ENCODE data around the gene FNDC3B.

DNA sequence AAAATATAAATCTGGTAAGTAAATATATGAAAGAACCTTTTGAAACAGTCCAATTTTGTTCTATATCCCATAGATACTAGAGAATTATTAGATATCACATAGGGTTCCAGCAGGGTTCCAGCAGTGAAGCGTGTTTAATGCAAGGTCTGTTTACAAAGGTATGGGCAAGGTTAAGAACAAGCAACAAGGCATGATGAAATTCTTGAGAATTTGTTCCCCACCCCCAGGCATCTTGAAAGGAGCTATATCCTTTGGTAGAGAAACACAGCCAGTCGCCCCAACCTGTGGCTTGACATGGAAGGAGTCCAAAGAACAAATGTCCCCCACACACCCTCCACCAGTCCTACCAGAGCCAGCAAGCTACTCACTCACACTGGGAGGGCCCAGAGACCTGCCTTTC is 18.6 kb upstream of the FNDC3B start:
- no peak for TF ChIP-seq POLR2AphosphoS5 (IDR thresholded peaks at IDR 0.05; ENCODE audit: low read depth, low read length)
- TF ChIP-seq, protein P1, sequence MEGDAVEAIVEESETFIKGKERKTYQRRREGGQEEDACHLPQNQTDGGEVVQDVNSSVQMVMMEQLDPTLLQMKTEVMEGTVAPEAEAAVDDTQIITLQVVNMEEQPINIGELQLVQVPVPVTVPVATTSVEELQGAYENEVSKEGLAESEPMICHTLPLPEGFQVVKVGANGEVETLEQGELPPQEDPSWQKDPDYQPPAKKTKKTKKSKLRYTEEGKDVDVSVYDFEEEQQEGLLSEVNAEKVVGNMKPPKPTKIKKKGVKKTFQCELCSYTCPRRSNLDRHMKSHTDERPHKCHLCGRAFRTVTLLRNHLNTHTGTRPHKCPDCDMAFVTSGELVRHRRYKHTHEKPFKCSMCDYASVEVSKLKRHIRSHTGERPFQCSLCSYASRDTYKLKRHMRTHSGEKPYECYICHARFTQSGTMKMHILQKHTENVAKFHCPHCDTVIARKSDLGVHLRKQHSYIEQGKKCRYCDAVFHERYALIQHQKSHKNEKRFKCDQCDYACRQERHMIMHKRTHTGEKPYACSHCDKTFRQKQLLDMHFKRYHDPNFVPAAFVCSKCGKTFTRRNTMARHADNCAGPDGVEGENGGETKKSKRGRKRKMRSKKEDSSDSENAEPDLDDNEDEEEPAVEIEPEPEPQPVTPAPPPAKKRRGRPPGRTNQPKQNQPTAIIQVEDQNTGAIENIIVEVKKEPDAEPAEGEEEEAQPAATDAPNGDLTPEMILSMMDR (IDR thresholded peaks at IDR 0.05): no peak
- TF ChIP-seq, protein P2, sequence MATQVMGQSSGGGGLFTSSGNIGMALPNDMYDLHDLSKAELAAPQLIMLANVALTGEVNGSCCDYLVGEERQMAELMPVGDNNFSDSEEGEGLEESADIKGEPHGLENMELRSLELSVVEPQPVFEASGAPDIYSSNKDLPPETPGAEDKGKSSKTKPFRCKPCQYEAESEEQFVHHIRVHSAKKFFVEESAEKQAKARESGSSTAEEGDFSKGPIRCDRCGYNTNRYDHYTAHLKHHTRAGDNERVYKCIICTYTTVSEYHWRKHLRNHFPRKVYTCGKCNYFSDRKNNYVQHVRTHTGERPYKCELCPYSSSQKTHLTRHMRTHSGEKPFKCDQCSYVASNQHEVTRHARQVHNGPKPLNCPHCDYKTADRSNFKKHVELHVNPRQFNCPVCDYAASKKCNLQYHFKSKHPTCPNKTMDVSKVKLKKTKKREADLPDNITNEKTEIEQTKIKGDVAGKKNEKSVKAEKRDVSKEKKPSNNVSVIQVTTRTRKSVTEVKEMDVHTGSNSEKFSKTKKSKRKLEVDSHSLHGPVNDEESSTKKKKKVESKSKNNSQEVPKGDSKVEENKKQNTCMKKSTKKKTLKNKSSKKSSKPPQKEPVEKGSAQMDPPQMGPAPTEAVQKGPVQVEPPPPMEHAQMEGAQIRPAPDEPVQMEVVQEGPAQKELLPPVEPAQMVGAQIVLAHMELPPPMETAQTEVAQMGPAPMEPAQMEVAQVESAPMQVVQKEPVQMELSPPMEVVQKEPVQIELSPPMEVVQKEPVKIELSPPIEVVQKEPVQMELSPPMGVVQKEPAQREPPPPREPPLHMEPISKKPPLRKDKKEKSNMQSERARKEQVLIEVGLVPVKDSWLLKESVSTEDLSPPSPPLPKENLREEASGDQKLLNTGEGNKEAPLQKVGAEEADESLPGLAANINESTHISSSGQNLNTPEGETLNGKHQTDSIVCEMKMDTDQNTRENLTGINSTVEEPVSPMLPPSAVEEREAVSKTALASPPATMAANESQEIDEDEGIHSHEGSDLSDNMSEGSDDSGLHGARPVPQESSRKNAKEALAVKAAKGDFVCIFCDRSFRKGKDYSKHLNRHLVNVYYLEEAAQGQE (IDR thresholded peaks at IDR 0.05; ENCODE audit: insufficient read depth in 1 of 2, low read depth in 2 of 2, low read length in 1 of 2): no peak
- TF ChIP-seq SIN3A (IDR thresholded peaks at IDR 0.05; ENCODE audit: borderline replicate concordance, insufficient read depth, low read depth, low read length): no peak
